HG03159 (cell line): ENCODE measurements around the gene PPL.
A peak's percentile ranks its signal among the peaks of the same experiment; 100 is the strongest.
"Not testable (repeated sequence)": the region's sequence is repeated elsewhere in the genome, so short reads cannot be mapped to it uniquely, and the experiment has no call there.

Experiments used
- ATAC-seq: cut with Tn5 transposase; IDR thresholded peaks from one replicate; pipeline ENCODE4 v1.9.1; 2021; ENCODE audit warnings: mild to moderate bottlenecking, moderate library complexity; ENCODE audit not compliant: unreplicated experiment

PPL gene

DNA sequence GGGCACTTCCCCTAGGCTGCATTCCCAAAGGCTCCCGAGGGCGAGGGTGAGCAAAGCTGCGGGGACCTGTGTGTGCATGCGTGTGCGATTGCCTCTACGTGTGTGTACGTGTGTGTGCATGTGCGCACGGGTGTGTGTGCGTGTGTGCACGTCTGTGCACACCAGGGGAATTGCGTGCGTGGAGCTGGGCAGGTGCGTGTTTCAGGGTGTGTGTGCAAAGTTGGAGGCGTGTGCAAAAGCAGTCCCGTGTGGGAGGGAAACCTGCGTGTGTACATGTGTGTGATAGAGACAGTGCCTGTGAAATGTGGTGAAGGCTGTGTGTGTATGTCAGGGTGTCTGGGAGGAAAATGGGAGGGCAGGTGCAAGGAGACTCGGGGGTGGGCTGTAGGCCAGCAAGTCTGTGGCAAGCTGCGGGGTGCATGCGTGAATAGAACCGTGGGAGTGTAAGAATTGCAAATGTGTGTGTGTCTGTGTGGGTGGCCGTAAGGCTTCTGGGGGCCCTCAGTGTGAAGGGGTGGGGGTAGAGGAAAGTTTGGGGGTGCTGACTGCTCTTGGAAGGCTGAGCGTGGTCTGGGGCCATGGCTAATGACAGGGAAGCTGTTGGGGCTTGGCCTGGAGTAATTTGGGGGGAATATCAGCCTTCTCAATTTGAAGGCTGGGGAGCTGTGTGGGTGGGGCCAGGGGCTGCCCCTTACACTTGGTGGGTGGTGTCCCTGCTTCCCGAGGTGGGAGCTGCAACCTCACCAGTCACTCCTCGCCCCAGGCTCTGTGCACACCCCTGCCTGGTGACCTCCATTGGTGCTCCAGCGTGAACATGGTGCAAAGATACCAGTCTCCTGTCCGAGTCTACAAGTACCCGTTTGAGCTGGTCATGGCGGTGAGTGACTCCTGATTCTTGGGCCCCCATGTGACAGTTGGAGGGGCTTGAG, 21.8 kb upstream of the PPL start:
- ATAC-seq, result no peak

DNA sequence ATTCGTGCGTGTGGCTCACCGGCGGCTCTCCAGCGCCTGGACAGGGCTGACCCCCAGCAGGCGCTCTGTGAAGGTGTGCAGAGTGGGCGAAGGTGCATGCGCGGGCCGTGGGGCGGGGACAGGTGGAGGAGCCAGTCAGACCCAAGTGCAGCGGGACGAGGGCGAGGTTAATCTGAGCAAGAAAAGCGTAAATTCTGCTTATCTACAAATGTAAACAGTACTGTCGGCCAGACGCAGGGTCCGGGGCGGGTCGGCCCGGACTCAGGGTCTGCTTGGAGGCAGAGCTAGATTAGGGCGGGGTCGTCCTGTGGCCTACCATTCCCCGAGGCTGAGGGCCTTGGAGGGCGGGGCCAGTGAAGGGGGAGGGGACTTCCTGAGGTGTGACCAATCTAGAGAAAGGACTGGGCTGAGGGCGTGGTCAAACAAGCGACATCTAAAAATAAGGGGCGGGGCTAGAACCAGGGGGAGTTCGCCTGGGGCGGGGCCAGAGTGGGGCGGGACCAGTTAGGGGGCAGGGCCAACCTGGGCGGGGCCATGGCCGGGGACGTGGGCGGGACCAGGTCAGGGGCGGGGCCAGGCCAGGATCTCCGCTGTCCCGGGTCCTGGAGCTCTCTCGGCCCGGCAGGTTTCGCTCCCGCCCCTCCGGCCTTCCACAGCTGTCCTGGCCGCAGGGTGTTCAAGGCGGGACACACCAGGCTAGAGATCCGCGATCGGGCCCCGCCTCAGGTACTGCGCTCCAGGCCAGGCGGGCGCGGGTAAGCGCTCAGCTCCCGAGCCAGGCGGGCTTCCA, 21.0 kb upstream of the PPL start, which contains the start of gene SEC14L5:
Gene SEC14L5, plus strand, starts transcription at position 611 of the 790 bp plus-strand sequence. CDS start 994 bp downstream, outside the sequence.
- ATAC-seq, result peak; percentile 72

DNA sequence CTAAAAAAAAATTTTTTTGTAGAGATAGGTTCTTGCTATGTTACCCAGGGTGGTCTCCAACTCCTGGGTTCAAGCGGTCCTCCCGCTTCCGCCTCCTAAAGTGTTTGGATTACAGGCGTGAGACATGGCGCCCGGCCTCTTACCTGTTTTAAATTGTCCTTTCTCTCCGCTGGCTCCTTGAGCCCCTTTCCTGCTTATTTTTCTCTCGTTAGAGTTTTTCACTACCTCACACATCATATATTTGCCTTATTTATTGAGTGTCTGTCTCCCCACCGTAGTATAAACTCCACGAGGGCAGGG, 20.4 kb upstream of the PPL start:
- no peak for ATAC-seq

DNA sequence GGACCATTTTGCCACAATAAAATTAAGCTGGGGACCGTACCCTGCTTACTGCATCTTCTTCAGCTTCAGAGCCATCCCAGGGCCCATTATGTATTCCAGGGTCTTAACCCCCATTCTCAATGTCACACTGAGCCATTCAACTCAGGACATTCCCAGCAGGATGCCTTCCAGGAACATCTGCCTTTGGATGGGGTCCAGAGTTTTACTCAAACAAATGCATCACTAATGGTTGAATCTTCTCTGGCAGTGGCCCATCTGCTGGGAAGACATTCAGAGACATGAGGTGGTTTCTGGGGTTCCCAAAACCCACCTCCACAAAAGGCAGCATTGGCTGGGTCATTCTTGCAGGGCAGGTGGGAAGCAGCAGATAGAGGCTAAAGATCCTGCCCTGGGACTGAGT, 17.8 kb upstream of the PPL start:
- no peak for ATAC-seq

GRCh38 chr16:4951583-4951982, 14.6 kb upstream of the PPL start:
- not testable (repeated sequence) for ATAC-seq

- ATAC-seq, result no peak
These were observed 13.0 kb upstream of the PPL start for GRCh38 chr16:4949986-4950385.

GRCh38 chr16:4948903-4949766, 12.2 kb upstream of the PPL start:
- ATAC-seq, result no peak

DNA sequence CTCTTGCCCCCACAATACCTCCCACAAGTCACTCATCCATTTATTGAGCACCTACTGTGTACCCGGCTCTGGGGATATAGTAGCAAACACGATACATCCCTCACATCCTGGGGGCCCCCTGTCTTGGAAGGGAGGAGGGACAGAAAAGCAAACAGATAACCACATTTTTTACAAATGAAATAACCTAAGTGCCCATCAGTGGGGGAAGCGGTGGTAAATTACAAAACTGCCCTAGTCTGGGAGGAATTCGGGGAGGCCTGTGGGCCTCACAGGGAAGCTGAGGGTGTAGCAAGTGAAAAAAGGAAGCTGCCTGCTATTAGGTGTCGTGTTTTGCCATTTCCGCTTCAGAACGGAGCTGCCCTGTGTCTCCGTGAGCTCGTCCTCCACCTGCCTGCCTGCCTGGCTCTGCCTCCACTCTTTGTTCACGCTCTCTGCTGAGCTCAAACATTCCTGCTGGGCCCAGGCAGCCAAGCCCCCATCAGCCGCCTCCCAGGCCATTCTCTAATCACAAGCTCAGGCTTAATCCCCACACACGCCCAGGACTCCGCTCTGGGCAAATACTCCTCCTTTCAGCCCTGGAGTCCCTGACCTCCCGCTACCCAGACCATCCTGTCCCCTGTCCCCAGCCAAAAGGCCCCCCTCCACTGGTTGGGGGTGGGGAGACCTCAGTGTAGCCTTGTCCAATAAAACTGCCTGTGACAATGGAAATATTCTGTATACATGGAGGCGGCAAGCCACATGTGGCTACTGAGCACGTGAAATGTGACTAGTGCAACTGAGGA, 11.0 kb upstream of the PPL start:
- ATAC-seq, result no peak

GRCh38 chr16:4946917-4947316, 10.0 kb upstream of the PPL start:
- ATAC-seq, result no peak

GRCh38 chr16:4945560-4946502, 8.9 kb upstream of the PPL start:
- no peak for ATAC-seq

DNA sequence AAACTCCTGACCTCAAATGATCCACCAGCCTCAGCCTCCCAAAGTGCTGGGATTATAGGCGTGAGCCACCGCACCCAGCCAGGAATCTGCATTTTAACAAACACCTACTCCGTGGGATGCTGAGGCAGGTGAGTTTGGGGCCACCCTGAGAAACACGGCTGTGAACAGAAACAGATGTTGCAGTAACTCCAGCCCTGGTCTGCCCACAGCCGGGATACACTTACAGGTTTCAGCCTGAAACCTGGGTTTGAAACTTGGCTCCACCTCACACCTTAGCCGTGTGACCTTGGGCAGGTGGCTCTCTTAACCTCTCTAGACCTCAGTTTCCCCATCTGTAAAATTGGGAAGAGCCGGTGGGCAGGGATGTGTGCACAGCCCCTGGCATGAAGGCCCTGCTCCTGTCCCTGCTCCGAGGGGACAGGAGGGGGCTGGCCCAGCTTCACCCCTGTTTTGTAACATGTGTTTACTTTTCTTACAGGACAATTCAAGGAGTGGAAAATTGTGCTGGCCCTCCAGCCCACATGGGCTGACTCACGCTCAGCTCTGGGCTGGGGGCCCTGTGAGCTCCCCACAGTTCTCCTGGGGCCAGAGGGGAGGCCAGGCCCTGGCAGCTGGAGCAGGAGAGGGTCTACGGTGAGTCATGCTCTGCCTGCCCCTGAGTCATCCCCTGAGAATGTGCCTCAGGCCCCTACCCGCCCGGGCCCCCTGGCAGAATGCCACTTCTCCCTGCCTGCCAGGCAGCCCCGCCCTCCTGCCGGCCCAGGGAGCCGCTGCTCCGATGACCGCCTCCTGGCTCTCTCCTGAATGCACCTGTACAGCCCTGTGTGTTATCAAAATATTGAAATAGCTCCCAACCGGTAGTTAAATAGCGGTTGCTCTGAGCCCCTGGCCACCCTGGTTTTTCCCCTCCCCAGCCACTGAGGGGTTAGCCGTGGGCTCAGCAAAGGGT, 7.7 kb upstream of the PPL start:
- ATAC-seq, result no peak

- ATAC-seq, result no peak
These were observed 5.5 kb upstream of the PPL start for GRCh38 chr16:4942481-4942880.

DNA sequence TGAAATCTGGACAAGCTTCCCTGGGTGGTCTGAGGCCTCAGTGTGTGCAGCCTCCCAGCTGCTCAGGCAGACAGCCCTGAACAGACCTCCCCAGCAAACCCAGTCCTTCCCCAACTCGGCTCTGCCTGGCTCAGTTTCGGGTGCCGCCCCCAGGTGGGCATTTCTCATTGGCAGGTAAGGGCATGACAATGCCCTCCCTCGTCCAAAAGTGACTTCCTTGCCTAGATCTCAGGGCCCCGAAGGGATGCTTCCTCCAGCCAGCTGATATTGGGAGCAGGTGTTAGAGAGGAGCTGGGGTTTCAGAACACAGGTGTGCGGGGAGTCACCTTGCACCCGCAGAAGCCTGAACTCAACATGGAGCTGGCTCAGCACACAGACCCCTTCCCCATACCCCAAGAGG, 3.8 kb upstream of the PPL start:
- no peak for ATAC-seq

GRCh38 chr16:4938683-4939030, 1.7 kb upstream of the PPL start:
- no peak for ATAC-seq

GRCh38 chr16:4937782-4938682, 1.1 kb upstream of the PPL start:
- ATAC-seq, result no peak

GRCh38 chr16:4936181-4936990, 562 bp downstream of the PPL start:
- no peak for ATAC-seq
